Stimulated activated CD4-positive, alpha-beta T cell treated with anti-CD3 and anti-CD28 coated beads, Interleukin-15, amount 100 ng/mL, for 24 hours (primary cell): ENCODE data around the gene PDE4D.
A peak's percentile ranks its signal among the peaks of the same experiment; 100 is the strongest.
"Not testable (repeated sequence)": the region's sequence is repeated elsewhere in the genome, so short reads cannot be mapped to it uniquely, and the experiment has no call there.

ENCODE experiments used
- DNase-seq: peaks from one replicate; pipeline ENCODE4 v3.0.0-alpha.2; 2020

Gene PDE4D

DNA sequence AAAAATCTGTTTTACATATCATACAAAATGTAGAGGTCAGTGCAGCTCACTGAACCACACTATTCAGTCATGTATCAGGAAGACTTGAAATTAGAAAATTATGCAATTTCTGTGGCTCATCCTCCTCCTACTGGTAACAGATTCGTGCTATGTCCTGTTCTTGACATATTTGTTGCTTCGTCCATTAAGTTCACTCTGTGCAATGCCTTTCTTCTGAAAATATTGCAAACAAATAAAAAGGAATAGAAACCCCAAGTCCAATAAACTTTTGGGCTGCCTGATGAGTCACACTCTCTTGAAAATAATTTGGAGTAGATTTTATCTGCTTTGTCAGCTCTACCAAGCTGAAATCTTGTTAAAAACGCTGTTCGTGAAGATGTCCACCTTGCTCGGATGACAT is 919.4 kb downstream of the PDE4D start:
- DNase-seq: no peak

- DNase-seq: no peak
Measured at GRCh38 chr5:58972301-58972700, 921.2 kb downstream of the PDE4D start.

- no peak for DNase-seq
Measured at GRCh38 chr5:58970766-58971165, 922.8 kb downstream of the PDE4D start.

GRCh38 chr5:58969795-58970194 is 923.7 kb downstream of the PDE4D start:
- no peak for DNase-seq

DNA sequence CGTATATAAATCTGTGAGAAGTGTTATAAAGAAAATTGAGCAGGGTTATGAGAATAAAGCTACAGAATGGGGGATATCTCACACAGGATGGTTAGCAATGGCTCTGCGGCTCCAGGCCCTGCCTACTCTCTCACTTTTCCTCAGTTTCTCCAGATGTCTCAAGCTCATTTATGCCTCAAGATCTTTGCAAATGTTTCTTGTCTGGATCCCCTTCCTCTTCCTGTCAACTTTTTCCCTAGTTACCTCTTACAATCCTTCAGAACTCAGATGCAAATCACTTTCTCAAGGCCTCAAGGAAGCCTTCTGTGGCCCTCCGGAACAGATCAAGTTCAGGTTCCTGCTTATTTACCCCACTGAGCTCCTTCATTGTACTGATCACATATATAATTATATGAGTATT is 924.3 kb downstream of the PDE4D start:
- no peak for DNase-seq

- DNase-seq: no peak
Measured at GRCh38 chr5:58968350-58968749, 925.2 kb downstream of the PDE4D start.

DNA sequence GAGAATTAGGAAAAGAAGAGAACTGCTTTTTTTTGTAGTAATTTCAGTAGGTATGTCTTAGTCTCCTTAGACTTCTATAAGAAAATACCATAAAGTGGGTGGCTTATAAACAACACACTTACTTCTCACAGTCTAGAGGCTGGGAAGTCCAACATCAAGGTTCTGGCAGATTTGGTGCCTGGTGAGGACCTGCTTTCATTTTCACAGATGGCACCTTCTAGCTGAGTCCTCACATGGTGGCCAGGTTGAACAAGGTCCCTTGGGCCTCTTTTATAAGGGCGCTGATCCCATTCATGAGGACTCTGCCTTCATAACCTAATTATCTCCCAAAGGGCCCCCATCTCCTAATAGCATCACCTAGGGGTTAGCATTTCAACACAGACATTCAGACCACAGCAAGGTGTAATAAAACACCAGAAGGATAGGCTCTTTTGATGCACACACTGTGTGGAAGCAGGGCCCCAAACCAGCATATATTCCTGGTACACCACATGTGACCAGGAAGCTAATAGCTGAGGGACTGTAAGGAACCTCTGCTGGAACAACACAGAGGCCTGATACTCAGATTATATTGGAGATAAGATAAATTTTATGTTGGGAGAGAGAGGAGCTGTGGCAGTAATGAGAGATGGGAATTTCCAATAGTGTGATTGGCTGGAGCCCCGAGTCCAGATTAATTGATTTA is 925.8 kb downstream of the PDE4D start:
- DNase-seq: no peak

- no peak for DNase-seq
Measured at GRCh38 chr5:58965677-58966414, 927.7 kb downstream of the PDE4D start.

DNA sequence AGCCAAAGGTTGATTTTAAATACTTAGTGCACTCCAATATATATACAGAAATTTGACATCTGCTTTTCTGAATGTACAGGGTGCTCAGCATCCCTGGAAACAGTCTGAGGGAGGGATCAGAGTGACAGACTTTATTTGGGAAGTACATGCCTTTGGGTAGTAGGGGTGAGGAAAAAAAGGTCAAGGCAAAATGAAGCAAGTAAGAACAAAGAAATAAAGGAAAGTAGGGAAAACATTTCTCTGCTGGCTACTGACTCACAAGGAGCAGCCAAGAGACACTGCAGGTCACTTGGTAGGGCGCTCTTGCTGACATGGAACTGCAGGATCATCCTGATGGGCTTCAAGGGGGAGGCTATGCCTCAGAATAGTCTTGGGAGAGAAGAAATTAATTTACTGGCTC is 929.7 kb downstream of the PDE4D start:
- DNase-seq: no peak

GRCh38 chr5:58963361-58963760 is 930.2 kb downstream of the PDE4D start:
- DNase-seq: no peak

DNA sequence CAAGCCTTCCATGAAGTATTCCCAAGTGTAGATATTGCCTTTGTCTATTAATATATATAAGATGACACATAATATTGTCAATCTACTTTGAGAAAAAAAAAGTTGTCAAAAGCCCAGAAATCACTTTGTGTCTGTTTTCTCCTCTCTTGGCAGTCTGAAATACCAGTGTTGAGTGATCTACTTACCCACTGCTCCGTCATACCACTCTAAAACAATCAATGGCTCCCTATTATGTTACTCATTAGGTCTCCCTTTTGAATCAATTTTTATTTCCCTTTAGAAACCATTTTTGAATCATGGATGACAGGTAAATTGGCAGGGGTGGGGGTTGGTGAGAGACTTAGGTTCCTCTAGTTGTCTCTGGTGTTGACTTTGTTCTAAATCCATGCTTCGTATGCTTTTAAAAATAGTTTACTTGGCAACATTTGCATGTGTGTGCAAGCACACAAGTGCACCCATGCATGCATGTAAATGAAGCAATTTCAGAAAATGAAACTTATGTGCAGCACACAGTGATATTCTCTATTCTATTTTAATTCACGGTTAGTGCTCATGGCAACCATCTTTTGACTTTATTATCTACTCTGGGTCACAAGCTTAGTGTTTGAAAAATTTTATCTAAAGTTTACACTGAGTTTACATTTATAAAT is 931.8 kb downstream of the PDE4D start:
- DNase-seq: no peak

DNA sequence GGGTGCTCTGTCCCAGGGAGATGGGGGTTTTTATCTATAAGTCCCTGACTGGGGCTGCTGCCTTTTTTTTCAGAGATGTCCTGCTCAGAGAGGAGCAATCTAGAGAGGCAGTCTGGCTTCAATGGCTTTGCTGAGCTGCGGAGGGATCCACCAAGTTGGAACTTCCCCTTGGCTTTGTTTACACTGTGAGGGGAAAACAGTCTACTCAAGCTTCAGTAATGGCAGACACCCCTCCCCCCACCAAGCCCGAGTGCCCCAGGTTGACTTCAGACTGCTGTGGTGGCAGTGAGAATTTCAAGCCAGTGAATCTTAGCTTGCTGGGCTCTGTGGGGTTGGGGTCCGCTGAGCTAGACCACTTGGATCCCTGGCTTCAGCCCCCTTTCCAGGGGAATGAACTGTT is 934.8 kb downstream of the PDE4D start:
- DNase-seq: no peak

DNA sequence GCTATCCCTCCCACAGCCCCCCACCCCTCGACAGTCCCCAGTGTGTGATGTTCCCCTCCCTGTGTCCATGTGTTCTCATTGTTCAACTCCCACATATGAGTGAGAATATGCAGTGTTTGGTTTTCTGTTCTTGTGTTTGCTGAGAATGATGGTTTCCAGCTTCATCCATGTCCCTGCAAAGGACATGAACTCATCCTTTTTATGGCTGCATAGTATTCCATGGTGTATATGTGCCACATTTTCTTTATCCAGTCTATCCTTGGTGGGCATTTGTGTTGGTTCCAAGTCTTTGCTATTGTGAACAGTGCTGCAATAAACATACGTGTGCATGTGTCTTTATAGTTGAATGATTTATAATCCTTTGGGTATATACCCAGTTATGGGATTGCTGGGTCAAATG is 940.3 kb downstream of the PDE4D start:
- DNase-seq: not testable (repeated sequence)

DNA sequence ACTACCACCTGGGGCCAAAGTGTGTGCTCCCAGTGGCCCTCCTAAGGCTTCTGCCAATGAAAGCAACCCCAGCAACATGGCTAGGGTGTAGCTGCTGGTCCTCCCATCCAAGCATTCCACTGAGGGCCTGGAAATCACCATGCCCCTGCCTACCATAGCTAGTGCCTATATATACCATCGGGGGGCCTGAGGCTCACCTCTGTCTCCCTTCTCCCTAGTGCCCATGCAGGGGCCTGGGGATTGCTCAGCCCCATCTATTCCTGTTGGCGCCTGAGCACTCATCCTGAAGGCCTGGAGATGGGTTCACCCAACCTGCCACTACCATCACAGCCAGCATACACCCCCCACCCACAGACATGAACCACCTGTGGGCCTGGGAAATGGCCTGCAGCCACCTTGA is 943.3 kb downstream of the PDE4D start:
- no peak for DNase-seq

DNA sequence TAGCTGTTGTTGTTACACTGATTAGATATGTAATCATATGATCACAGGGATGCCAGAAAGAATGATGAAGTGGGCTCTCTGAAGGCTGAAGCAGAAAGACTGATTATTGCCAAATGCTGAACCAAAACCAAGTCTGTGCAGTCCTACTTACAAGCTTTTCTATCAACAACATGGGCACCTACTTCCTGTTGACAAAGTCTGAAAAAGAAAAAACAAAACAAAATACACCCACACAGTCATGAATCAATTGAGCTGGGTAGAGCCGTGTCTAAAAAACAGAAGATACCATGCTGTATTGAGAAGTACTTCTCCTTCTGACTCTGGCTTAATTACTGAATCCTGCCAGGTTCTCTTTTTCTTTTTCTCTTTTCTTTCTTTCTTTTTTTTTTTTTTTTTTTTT is 947.3 kb downstream of the PDE4D start:
- DNase-seq: no peak

DNA sequence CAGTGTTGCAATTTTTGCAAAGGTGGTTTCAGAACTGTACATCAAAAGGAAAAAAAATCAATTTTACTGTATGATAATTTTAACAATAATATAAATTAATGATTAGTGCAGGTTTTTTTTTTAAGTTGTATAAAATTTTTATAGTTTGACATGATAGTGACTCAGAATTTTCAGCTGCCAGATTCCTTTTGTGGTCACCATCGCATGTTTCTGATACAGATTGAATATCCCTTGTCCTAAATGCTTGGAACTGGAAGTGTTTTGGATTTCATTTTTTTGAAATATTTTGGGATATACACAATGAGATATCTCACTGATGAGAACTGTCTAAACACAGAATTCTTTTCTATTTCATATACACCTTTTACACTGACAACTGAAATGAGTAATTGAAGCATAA is 949.3 kb downstream of the PDE4D start:
- DNase-seq: no peak

- no peak for DNase-seq
Measured at GRCh38 chr5:58940446-58940845, 953.1 kb downstream of the PDE4D start.

GRCh38 chr5:58939664-58940063 is 953.9 kb downstream of the PDE4D start:
- no peak for DNase-seq

- no peak for DNase-seq
Measured at GRCh38 chr5:58938563-58939424, 954.7 kb downstream of the PDE4D start.

GRCh38 chr5:58937031-58937681 is 956.4 kb downstream of the PDE4D start:
- no peak for DNase-seq

DNA sequence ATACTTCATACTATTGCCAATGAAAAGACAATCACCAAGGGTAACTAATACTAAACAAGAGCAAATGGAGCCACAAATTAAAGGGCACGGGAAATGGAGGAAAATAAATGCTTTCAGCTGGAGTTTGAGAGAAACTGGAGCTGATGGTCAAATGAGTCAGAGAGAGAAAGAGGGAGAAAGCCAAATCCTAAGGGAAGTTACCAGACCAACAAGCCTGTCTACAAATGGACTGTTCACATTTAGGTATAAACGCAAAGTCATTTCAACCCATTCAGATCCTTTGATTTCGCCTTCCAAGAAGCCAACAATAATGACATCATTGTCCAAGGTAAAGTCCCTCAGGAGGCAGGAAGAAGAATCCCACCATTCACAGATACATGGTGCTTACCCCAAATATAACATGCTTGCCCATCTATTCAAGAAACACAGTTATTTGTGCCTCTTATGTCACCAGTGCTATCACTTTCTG is 958.9 kb downstream of the PDE4D start:
- DNase-seq: no peak

GRCh38 chr5:58933891-58934628 is 959.5 kb downstream of the PDE4D start:
- peak; percentile 45 for DNase-seq
